Panc1 (cell line): ENCODE measurements around the gene OR6N1. TPM values are rescaled to one million over a fixed set of nuclear protein-coding genes. Genes with fewer than 3 reads are reported as not detected.

Experiments used
- ATAC-seq: fragments of 200-7000 bp; cut with Tn5 transposase; 2 replicates; pipeline ENCODE4 v1.9.1; 2020; ENCODE audit warnings: mild to moderate bottlenecking, moderate library complexity
- BruUV-seq: library from RNA; stranded (reverse); fragments of 400-500 nt; replicated peaks from 2 replicates; lab custom pipeline; 2021; lab: Mats Ljungman, UMichigan
- CTCF ChIA-PET: fragments of 300-600 bp; sonication (Branson Sonifier 250); formaldehyde crosslinking; loops from one replicate; lab custom pipeline; 2022; ENCODE audit warnings: antibody characterized with exemption; lab: Charles Lee
- POLR2A ChIA-PET: fragments of 300-600 bp; sonication (Branson Sonifier 250); formaldehyde crosslinking; loops from one replicate; lab custom pipeline; 2022; ENCODE audit warnings: antibody characterized with exemption; lab: Charles Lee
- DNase-seq: peaks from one replicate; pipeline ENCODE4 v3.0.0-alpha.2; 2010; ENCODE audit warnings: low read depth, low spot score
- H3K27ac ChIP-seq: 2 replicates; pipeline ENCODE4 v1.5.1; 2011; ENCODE audit warnings: mild to moderate bottlenecking, low read length, inconsistent platforms
- H3K27me3 ChIP-seq: fragments of 200-500 bp; sonication (Bioruptor generic); 2 replicates; pipeline ENCODE4 v1.6.0; 2014; ENCODE audit warnings: low read length, inconsistent platforms; ENCODE audit not compliant: control insufficient read depth, insufficient read depth
- H3K36me3 ChIP-seq: fragments of 200-500 bp; sonication (Bioruptor generic); 2 replicates; pipeline ENCODE4 v1.5.1; 2014; ENCODE audit warnings: inconsistent platforms, mild to moderate bottlenecking, low read length, moderate library complexity; ENCODE audit not compliant: control insufficient read depth, insufficient read depth
- H3K4me1 ChIP-seq: 2 replicates; pipeline ENCODE4 v1.5.1; 2011; ENCODE audit warnings: inconsistent platforms, mild to moderate bottlenecking, low read length, moderate library complexity; ENCODE audit not compliant: control insufficient read depth, insufficient read depth
- H3K4me3 ChIP-seq, 2 experiments: 2 replicates each; pipeline ENCODE4 v1.5.1; 2011 to 2012; ENCODE audit warnings: low read depth in 2 of 2, low read length in 2 of 2, mild to moderate bottlenecking in 2 of 2, inconsistent platforms in 1 of 2, moderate library complexity in 1 of 2
- H3K9me3 ChIP-seq: fragments of 200-500 bp; sonication (Bioruptor generic); 2 replicates; pipeline ENCODE4 v1.5.1; 2014; ENCODE audit warnings: low read depth, mild to moderate bottlenecking, inconsistent platforms, low read length, moderate library complexity; ENCODE audit not compliant: control insufficient read depth, insufficient read depth
- POLR2AphosphoS5 ChIP-seq: IDR thresholded peaks from 2 replicates; pipeline ENCODE4 v1.6.1; 2012; ENCODE audit warnings: mild to moderate bottlenecking, low read depth, low read length, moderate library complexity
- SIN3A ChIP-seq: IDR thresholded peaks from 2 replicates; pipeline ENCODE4 v1.6.1; 2012; ENCODE audit warnings: low read depth, mild to moderate bottlenecking, low read length, moderate library complexity, borderline replicate concordance; ENCODE audit not compliant: insufficient read depth
- TCF7L2 ChIP-seq: IDR thresholded peaks from 2 replicates; pipeline ENCODE4 v1.6.1; 2011; ENCODE audit warnings: mild to moderate bottlenecking, low read depth, low read length, inconsistent platforms
- in situ Hi-C: cut with HindIII; loops from 2 replicates; pipeline ENCODE4 v1.10.0; 2016; ENCODE audit warnings: low sequenced_read_pairs, low pct_unique_long_range_greater_than_20kb
- intact Hi-C: fragments of 100-400 bp; cut with micrococcal nuclease; formaldehyde crosslinking; loops from one replicate; pipeline ENCODE4 v1.10.0; 2022; ENCODE audit not compliant: unreplicated experiment
- total RNA-seq: library from RNA; stranded (reverse); gene quantifications from one replicate; pipeline ENCODE4 v1.2.1, GENCODE V29; 2021; ENCODE audit not compliant: unreplicated experiment
- TF ChIP-seq, protein P1 (sequence below): fragments of 450-650 bp; IDR thresholded peaks from 2 replicates; pipeline ENCODE4 v1.5.1; 2017; ENCODE audit warnings: mild to moderate bottlenecking
- TF ChIP-seq, protein P2 (sequence below), 2 experiments: IDR thresholded peaks; 2 replicates each; pipeline ENCODE4 v1.6.1; 2011 to 2012; ENCODE audit warnings: low read depth in 2 of 2, control low read depth in 1 of 2, low read length in 1 of 2, mild to moderate bottlenecking in 1 of 2, moderate library complexity in 1 of 2; ENCODE audit not compliant: insufficient read depth in 1 of 2

OR6N1 gene
- total RNA-seq, 1 experiment from 2014 or later, result not detected

- intact Hi-C loops, result no loop called here
- Histone ChIP-seq H3K27me3 (no peaks in the 10 kb centered on the region), H3K36me3 (no peaks in the 10 kb centered on the region), H3K4me3 (no peak overlapping the region), H3K27ac (no peak overlapping the region), H3K4me1 (no peaks in the 10 kb centered on the region), H3K9me3 (no peaks in the 10 kb centered on the region)
- ATAC-seq, result no peak
- no TSS peak for BruUV-seq
- ChIA-PET POLR2A (no interaction called here), CTCF (no interaction called here)
- TF ChIP-seq POLR2AphosphoS5 (no peak), SIN3A (no peak), TCF7L2 (no peak)
- TF ChIP-seq, protein P1, sequence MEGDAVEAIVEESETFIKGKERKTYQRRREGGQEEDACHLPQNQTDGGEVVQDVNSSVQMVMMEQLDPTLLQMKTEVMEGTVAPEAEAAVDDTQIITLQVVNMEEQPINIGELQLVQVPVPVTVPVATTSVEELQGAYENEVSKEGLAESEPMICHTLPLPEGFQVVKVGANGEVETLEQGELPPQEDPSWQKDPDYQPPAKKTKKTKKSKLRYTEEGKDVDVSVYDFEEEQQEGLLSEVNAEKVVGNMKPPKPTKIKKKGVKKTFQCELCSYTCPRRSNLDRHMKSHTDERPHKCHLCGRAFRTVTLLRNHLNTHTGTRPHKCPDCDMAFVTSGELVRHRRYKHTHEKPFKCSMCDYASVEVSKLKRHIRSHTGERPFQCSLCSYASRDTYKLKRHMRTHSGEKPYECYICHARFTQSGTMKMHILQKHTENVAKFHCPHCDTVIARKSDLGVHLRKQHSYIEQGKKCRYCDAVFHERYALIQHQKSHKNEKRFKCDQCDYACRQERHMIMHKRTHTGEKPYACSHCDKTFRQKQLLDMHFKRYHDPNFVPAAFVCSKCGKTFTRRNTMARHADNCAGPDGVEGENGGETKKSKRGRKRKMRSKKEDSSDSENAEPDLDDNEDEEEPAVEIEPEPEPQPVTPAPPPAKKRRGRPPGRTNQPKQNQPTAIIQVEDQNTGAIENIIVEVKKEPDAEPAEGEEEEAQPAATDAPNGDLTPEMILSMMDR, result no peak
- TF ChIP-seq, protein P2, sequence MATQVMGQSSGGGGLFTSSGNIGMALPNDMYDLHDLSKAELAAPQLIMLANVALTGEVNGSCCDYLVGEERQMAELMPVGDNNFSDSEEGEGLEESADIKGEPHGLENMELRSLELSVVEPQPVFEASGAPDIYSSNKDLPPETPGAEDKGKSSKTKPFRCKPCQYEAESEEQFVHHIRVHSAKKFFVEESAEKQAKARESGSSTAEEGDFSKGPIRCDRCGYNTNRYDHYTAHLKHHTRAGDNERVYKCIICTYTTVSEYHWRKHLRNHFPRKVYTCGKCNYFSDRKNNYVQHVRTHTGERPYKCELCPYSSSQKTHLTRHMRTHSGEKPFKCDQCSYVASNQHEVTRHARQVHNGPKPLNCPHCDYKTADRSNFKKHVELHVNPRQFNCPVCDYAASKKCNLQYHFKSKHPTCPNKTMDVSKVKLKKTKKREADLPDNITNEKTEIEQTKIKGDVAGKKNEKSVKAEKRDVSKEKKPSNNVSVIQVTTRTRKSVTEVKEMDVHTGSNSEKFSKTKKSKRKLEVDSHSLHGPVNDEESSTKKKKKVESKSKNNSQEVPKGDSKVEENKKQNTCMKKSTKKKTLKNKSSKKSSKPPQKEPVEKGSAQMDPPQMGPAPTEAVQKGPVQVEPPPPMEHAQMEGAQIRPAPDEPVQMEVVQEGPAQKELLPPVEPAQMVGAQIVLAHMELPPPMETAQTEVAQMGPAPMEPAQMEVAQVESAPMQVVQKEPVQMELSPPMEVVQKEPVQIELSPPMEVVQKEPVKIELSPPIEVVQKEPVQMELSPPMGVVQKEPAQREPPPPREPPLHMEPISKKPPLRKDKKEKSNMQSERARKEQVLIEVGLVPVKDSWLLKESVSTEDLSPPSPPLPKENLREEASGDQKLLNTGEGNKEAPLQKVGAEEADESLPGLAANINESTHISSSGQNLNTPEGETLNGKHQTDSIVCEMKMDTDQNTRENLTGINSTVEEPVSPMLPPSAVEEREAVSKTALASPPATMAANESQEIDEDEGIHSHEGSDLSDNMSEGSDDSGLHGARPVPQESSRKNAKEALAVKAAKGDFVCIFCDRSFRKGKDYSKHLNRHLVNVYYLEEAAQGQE (IDR thresholded peaks at IDR 0.05; ENCODE audit: insufficient read depth in 1 of 2, low read depth in 2 of 2, low read length in 1 of 2), result no peak
- in situ Hi-C loops, result no loop called here
- no peak for DNase-seq
Measured at GRCh38 chr1:158813164-158813563, 41.2 kb upstream of the OR6N1 start.

DNA sequence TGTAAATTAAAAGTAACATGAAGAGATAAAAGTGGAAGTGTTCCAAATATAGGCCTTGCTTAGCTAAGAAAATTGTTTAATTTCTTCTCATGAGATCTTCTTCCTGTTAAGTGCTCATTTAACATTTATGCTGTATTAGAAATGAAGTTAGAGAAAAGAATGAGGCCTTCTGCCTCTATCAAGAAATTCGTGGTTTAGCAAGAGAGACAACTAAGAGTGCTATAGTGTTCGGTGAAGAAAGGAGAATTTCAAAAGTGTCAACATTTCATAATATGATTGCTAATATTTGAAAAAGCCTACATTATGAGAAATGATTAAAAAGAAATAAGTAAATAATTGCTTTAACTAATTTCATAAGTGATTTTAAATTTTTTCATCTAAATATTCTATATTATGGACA lies 40.3 kb upstream of the OR6N1 start:
- ATAC-seq (no peak), DNase-seq (no peak)
- TF ChIP-seq, protein P1, result no peak
- TF ChIP-seq, protein P2 (IDR thresholded peaks at IDR 0.05; ENCODE audit: insufficient read depth in 1 of 2, low read depth in 2 of 2, low read length in 1 of 2), result no peak
- TF ChIP-seq POLR2AphosphoS5, result no peak
- TF ChIP-seq TCF7L2, result no peak
- TF ChIP-seq SIN3A, result no peak
- H3K9me3 ChIP-seq, result no peaks in the 10 kb centered on the region
- in situ Hi-C loops (no loop called here), intact Hi-C loops (no loop called here)
- no peaks in the 10 kb centered on the region for H3K27me3 ChIP-seq
- no peak overlapping the region for H3K4me3 ChIP-seq
- no peaks in the 10 kb centered on the region for H3K36me3 ChIP-seq
- CTCF ChIA-PET, result no interaction called here
- POLR2A ChIA-PET, result no interaction called here
- H3K27ac ChIP-seq, result no peak overlapping the region
- no peaks in the 10 kb centered on the region for H3K4me1 ChIP-seq
- no TSS peak for BruUV-seq
